ENCODE data around the gene PVALEF. TPM values are rescaled to one million over a fixed set of nuclear protein-coding genes. Genes with fewer than 3 reads are reported as not detected.

The PVALEF gene
- total RNA-seq, 1 experiment from 2014 or later = not detected

DNA sequence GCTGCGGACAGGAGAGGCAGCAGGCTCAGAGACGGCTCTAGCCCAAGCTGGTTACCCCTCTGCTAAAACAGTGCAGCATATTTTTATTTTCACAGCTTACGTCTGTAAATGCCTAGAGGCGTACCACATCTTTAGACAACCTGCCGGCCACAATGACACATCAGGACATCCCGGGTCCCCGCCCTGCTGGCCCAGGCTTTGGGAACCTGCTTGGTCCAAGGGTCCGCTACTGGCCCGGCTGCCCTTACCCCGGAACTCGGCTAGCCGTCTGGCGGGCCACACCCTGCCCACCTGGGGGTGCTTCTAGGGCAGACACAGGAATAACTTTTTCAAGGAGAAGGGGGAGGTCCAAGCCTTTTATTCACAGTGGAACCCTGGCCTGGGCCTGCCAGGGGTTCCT, 53.2 kb downstream of the PVALEF start:
- Histone ChIP-seq H3K9me3 (ENCODE audit: control insufficient read depth, insufficient read depth, low read depth, low read length) (no peaks in the 10 kb centered on the region), H3K36me3 (ENCODE audit: control insufficient read depth, insufficient read depth, low read length) (no peaks in the 10 kb centered on the region), H3K4me1 (ENCODE audit: control insufficient read depth, insufficient read depth, low read length) (peaks cover 9% of the 10 kb centered on the region), H3K27me3 (ENCODE audit: control insufficient read depth, insufficient read depth, low read length) (no peaks in the 10 kb centered on the region), H3K27ac (ENCODE audit: low read length) (no peak overlapping the region), H3K4me3 (ENCODE audit: low read depth in 2 of 2, low read length in 2 of 2) (no peak overlapping the region)
- ChIA-PET CTCF (no interaction called here), POLR2A (no interaction called here)
- DNase-seq (ENCODE audit: low read depth, low spot score) (no peak), ATAC-seq (no peak)
- intact Hi-C loops (cut with micrococcal nuclease; ENCODE audit: unreplicated experiment) = no loop called here
- TF ChIP-seq REST (IDR thresholded peaks at IDR 0.05; ENCODE audit: insufficient read depth in 1 of 2, low read depth in 2 of 2, low read length in 1 of 2) (no peak), SIN3A (IDR thresholded peaks at IDR 0.05; ENCODE audit: borderline replicate concordance, insufficient read depth, low read depth, low read length) (no peak), CTCF (IDR thresholded peaks at IDR 0.05) (no peak), POLR2AphosphoS5 (IDR thresholded peaks at IDR 0.05; ENCODE audit: low read depth, low read length) (no peak), TCF7L2 (IDR thresholded peaks at IDR 0.05; ENCODE audit: low read depth, low read length) (no peak)
- in situ Hi-C loops (cut with HindIII; ENCODE audit: low pct_unique_long_range_greater_than_20kb, low sequenced_read_pairs) = no loop called here
- no TSS peak for BruUV-seq (replicated peaks)

DNA sequence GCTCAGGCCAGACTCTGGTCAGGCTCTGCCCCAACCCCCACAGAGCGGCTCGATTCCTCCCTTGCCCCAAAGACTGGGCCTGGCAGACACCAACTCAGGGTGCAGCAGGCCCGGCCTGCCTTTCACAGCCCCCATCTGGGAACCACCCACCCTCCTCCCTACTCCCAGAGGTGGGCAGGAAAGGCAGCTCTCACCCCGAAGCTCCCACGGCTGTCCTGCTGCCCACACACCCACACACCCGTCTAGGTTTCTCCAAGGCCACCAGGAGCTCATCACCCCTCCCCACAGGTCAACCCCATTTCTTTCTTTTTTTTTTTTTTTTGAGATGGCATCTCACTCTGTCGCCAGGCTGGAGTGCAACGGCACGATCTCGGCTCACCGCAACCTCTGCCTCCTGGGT, 53.7 kb downstream of the PVALEF start:
- no peak for DNase-seq (ENCODE audit: low read depth, low spot score)
- H3K36me3 ChIP-seq (ENCODE audit: control insufficient read depth, insufficient read depth, low read length) = no peaks in the 10 kb centered on the region
- no peaks in the 10 kb centered on the region for H3K27me3 ChIP-seq (ENCODE audit: control insufficient read depth, insufficient read depth, low read length)
- in situ Hi-C loops (cut with HindIII; ENCODE audit: low pct_unique_long_range_greater_than_20kb, low sequenced_read_pairs) (no loop called here), intact Hi-C loops (cut with micrococcal nuclease; ENCODE audit: unreplicated experiment) (no loop called here)
- peaks cover 13% of the 10 kb centered on the region for H3K4me1 ChIP-seq (ENCODE audit: control insufficient read depth, insufficient read depth, low read length)
- no peak for ATAC-seq
- TF ChIP-seq SIN3A (IDR thresholded peaks at IDR 0.05; ENCODE audit: borderline replicate concordance, insufficient read depth, low read depth, low read length) = no peak
- no peak for TF ChIP-seq CTCF (IDR thresholded peaks at IDR 0.05)
- TF ChIP-seq TCF7L2 (IDR thresholded peaks at IDR 0.05; ENCODE audit: low read depth, low read length) = no peak
- no peak for TF ChIP-seq POLR2AphosphoS5 (IDR thresholded peaks at IDR 0.05; ENCODE audit: low read depth, low read length)
- no peak for TF ChIP-seq REST (IDR thresholded peaks at IDR 0.05; ENCODE audit: insufficient read depth in 1 of 2, low read depth in 2 of 2, low read length in 1 of 2)
- no peak overlapping the region for H3K27ac ChIP-seq (ENCODE audit: low read length)
- H3K9me3 ChIP-seq (ENCODE audit: control insufficient read depth, insufficient read depth, low read depth, low read length) = no peaks in the 10 kb centered on the region
- POLR2A ChIA-PET = no interaction called here
- H3K4me3 ChIP-seq (ENCODE audit: low read depth in 2 of 2, low read length in 2 of 2) = no peak overlapping the region
- BruUV-seq (replicated peaks) = no TSS peak
- CTCF ChIA-PET = no interaction called here

Data from Panc1 (cell line).